ENCODE measurements around the gene PCSK2.

DNA sequence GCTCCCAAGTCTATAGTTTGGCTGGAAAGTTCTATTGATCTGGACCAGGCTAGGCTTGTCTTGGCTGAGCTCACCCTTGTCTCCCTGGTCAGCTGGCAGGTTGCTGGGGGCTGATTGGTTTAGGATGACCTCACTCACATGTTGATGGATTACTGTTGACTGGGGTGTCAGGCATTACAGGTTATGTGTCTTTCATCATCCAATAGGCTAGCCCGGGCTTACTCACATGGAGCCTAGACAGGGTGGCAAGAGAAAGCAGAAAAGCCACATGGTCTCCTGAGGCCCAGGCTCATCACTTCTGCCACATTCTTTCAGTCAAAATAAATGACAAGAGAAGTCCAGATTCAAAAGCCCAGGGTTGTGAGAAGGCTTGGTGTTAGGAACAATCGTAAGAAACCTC, 200.8 kb downstream of the PCSK2 start:
- TF ChIP-seq CTCF (IDR thresholded peaks at IDR 0.05; ENCODE audit: poor library complexity) = no peak
- no peak for TF ChIP-seq EZH2phosphoT487 (IDR thresholded peaks at IDR 0.05; ENCODE audit: low read depth, severe bottlenecking, unreplicated experiment)
